Panc1 (cell line): ENCODE measurements around the gene ALPK3.

Experiments
- POLR2AphosphoS5 ChIP-seq: IDR thresholded peaks from 2 replicates; pipeline ENCODE4 v1.6.1; 2012; ENCODE audit warnings: mild to moderate bottlenecking, low read depth, low read length, moderate library complexity
- TF ChIP-seq, protein P1 (sequence below), 2 experiments: IDR thresholded peaks; 2 replicates each; pipeline ENCODE4 v1.6.1; 2011 to 2012; ENCODE audit warnings: low read depth in 2 of 2, control low read depth in 1 of 2, low read length in 1 of 2, mild to moderate bottlenecking in 1 of 2, moderate library complexity in 1 of 2; ENCODE audit not compliant: insufficient read depth in 1 of 2

DNA sequence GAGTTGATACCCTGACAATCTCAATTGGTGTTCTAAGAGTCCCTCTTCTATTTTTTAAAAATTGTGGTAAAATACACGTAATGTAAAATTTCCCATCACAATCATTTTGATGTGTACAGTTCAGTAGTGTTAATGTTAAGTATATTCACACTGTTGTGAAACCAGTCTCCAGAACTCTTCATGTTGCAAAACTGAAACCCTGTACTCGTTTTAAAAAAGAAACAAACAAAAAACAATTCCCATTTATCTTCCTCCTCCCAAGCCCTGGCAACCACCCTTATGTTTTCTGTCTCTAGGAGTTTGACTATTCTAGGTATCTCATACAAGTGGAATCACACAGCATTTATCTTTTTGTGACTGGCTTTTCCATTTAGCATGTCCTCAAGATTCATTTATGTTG, 28.7 kb upstream of the ALPK3 start:
- TF ChIP-seq POLR2AphosphoS5, result no peak
- TF ChIP-seq, protein P1, sequence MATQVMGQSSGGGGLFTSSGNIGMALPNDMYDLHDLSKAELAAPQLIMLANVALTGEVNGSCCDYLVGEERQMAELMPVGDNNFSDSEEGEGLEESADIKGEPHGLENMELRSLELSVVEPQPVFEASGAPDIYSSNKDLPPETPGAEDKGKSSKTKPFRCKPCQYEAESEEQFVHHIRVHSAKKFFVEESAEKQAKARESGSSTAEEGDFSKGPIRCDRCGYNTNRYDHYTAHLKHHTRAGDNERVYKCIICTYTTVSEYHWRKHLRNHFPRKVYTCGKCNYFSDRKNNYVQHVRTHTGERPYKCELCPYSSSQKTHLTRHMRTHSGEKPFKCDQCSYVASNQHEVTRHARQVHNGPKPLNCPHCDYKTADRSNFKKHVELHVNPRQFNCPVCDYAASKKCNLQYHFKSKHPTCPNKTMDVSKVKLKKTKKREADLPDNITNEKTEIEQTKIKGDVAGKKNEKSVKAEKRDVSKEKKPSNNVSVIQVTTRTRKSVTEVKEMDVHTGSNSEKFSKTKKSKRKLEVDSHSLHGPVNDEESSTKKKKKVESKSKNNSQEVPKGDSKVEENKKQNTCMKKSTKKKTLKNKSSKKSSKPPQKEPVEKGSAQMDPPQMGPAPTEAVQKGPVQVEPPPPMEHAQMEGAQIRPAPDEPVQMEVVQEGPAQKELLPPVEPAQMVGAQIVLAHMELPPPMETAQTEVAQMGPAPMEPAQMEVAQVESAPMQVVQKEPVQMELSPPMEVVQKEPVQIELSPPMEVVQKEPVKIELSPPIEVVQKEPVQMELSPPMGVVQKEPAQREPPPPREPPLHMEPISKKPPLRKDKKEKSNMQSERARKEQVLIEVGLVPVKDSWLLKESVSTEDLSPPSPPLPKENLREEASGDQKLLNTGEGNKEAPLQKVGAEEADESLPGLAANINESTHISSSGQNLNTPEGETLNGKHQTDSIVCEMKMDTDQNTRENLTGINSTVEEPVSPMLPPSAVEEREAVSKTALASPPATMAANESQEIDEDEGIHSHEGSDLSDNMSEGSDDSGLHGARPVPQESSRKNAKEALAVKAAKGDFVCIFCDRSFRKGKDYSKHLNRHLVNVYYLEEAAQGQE (IDR thresholded peaks at IDR 0.05; ENCODE audit: insufficient read depth in 1 of 2, low read depth in 2 of 2, low read length in 1 of 2), result no peak
